C4-2B (cell line): ENCODE data around the gene CASP1.
"Not testable (repeated sequence)": the region's sequence is repeated elsewhere in the genome, so short reads cannot be mapped to it uniquely, and the experiment has no call there.

Source experiments
- H3K27ac ChIP-seq: fragments of 450-650 bp; 2 replicates; pipeline ENCODE4 v1.5.1; 2017
- ZFX ChIP-seq: fragments of 450-650 bp; IDR thresholded peaks from 2 replicates; pipeline ENCODE4 v1.6.1; 2017
- TF ChIP-seq, protein P1 (sequence below): fragments of 450-650 bp; conservative IDR thresholded peaks from 2 replicates; pipeline ENCODE4 v1.5.1; 2017; ENCODE audit warnings: mild to moderate bottlenecking

Gene CASP1

DNA sequence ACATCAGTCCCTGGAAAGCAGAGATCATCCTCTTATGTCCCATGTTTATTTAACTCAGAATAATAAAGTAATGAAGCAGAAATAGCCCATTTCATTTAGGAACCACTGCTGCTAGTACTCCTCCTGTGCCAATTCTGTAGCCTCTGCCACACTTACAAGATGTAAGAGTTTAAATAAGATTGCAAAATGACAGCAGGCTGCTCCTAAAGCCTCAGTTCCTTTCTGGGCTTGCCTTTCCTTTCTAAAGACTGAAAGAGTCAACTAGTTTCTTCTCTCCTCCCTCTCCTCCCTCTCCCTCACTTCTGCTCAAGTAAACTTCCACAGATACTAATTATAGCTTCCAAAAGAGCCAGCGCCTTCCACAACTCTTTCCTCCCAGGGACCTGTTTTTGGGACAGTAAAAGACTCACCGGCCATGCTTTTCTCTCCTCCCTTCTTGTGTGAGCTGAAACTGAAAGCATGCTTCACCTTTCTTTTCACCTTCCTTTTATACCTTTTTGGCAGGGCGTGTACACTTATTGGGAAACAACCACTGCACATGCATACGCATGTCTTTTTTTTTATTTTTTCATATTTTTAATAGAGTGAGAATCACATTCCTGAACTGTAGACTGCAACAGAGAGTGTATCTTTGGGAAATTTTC lies 36.3 kb upstream of the CASP1 start:
- TF ChIP-seq, protein P1, sequence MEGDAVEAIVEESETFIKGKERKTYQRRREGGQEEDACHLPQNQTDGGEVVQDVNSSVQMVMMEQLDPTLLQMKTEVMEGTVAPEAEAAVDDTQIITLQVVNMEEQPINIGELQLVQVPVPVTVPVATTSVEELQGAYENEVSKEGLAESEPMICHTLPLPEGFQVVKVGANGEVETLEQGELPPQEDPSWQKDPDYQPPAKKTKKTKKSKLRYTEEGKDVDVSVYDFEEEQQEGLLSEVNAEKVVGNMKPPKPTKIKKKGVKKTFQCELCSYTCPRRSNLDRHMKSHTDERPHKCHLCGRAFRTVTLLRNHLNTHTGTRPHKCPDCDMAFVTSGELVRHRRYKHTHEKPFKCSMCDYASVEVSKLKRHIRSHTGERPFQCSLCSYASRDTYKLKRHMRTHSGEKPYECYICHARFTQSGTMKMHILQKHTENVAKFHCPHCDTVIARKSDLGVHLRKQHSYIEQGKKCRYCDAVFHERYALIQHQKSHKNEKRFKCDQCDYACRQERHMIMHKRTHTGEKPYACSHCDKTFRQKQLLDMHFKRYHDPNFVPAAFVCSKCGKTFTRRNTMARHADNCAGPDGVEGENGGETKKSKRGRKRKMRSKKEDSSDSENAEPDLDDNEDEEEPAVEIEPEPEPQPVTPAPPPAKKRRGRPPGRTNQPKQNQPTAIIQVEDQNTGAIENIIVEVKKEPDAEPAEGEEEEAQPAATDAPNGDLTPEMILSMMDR = no peak
- TF ChIP-seq ZFX = no peak
- no peak overlapping the region for H3K27ac ChIP-seq

DNA sequence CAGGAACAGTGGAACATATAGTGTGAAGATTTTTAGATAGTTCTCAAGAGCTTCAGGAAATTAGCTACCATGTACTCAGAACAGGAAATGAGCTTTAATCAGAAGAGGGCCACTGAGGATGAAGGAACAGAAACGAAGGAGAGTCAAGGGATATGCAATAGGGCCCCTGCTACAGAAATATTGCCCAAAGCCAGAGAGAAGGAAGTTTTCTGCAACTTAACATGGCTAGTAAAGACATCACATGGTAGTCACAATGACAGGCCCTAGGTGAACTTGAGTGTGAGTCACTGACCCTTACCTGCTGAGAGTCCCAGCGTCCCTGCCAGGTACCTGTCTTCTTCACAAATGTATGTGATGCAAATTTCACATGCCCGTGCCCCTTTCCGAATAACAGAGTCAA lies 35.4 kb upstream of the CASP1 start:
- no peak overlapping the region for H3K27ac ChIP-seq
- TF ChIP-seq, protein P1 = no peak
- TF ChIP-seq ZFX = no peak

DNA sequence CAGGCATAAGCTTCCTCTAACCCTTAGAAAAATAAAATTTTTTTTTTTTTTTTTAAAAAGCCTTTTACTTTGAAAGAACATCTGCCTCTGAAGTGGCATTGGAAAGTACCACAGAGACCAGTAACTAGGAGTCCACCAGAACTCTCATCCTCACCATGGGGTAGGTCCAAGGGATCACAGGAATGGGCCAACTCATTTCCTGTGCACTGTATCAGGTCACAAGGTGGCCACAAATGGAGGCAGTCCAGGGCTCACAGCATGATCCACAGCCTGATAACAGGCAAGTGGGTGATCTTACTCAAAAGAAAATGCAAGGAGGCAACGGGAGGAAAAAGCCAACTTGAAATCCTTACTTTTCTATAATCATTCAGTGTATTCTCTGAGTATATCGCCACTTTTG lies 34.8 kb upstream of the CASP1 start:
- H3K27ac ChIP-seq = not testable (repeated sequence)

DNA sequence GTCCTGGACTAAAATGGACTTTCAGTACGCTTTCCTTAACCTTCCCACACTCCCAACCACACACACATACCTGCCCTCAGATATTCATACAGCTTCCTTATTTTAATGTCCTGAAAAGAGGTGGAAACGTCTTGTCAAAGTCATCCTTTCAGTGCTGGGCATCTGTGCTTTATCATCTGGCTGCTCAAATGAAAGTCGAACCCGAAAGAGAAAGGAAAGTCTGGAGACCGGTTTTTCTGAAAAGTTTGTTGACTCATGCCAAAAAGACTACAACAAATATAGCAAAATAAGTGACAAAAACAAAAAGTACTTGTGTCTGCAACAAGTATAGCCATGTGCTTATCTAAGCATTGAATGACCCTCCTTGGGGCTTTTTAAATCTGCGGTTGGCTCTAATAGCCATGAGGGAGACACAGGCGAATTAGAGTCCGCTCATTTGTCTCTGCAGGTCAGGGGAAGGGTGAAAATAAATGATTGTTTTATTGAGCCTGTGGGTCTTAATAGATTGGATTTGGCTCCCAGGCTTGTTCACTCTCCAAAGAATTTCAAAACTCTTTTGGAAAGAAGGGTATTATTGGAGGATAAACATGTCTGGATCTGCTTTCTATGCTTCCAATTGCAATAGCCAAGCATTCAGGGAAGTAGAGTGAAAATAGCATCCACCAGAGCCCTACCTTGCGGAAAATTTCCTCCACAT lies 28.4 kb upstream of the CASP1 start:
- not testable (repeated sequence) for H3K27ac ChIP-seq

- TF ChIP-seq, protein P1 = no peak
- TF ChIP-seq ZFX = no peak
- H3K27ac ChIP-seq = no peak overlapping the region
Observed at GRCh38 chr11:105057432-105057831, 22.5 kb upstream of the CASP1 start.

DNA sequence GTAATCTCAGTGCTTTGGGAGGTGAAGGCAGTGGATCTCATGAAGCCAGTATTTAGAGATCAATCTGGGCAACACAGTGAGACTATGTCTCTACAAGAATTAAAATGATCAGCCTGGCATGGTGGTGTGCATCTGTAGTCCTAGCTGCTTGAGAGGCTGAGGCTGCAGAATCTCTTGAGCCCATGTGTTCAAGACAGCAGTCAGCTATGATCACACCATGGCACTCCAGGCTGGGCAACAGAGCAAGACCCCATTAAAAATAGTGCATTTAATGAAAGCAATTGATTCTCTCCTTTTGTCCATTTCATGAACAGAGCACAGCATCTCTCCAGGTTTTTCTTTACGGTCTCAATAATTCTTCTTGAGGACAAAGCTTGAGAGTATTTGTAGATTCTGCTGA lies 21.5 kb upstream of the CASP1 start:
- H3K27ac ChIP-seq = no peak overlapping the region
- TF ChIP-seq, protein P1 = no peak
- no peak for TF ChIP-seq ZFX

GRCh38 chr11:105054723-105055493 lies 20.0 kb upstream of the CASP1 start:
- TF ChIP-seq, protein P1 = no peak
- TF ChIP-seq ZFX = no peak
- no peak overlapping the region for H3K27ac ChIP-seq

DNA sequence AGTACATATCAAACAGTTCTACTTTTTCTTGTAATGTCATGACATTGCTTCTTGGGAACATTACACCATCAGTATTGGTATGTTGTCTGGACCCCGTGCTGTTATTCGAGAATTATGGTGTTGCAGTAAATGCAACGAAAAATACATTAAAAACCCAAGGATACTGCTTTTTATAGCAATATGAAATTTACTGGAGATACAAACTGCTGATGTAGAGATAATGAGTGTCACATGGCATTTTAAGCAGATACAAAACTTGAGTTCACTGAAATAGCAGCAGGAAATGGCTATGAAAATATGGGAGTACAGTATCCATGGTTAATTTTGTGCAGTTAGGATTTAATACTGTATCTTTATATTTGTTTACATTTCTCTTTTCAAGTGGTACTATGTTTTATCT lies 17.5 kb upstream of the CASP1 start:
- TF ChIP-seq ZFX = no peak
- TF ChIP-seq, protein P1 = no peak

More for the DNA sequence above, 17.5 kb upstream of the CASP1 start:
- H3K27ac ChIP-seq = no peak overlapping the region
